GM23338 (cell line): ENCODE results near the gene NDUFAB1. TPM values are rescaled to one million over a fixed set of nuclear protein-coding genes. Genes with fewer than 3 reads are reported as not detected.

Experiments
- ATAC-seq: fragments of 200-7000 bp; cut with Tn5 transposase; 3 replicates; pipeline ENCODE4 v1.9.1; 2020
- DNase-seq: peaks from one replicate; pipeline ENCODE4 v3.0.0-alpha.2; 2015; ENCODE audit warnings: low spot score
- H2AFZ ChIP-seq: fragments of 200-600 bp; sonication (generic); 2 replicates; pipeline ENCODE4 v1.8.0; 2016; ENCODE audit warnings: antibody characterized with exemption, mild to moderate bottlenecking, moderate library complexity
- H3F3A ChIP-seq: fragments of 200-600 bp; sonication (generic); replicated peaks from 2 replicates; pipeline ENCODE4 v1.8.0; 2017; ENCODE audit warnings: antibody characterized with exemption, mixed run types, low read depth
- H3K27ac ChIP-seq: fragments of 200-600 bp; sonication (generic); 2 replicates; pipeline ENCODE4 v1.6.1; 2016; ENCODE audit warnings: low read depth
- H3K27me3 ChIP-seq: fragments of 200-600 bp; sonication (generic); 2 replicates; pipeline ENCODE4 v1.8.0; 2016; ENCODE audit warnings: mild to moderate bottlenecking, mixed run types, moderate library complexity; ENCODE audit not compliant: insufficient read depth
- H3K36me3 ChIP-seq: fragments of 200-600 bp; sonication (generic); 2 replicates; pipeline ENCODE4 v1.8.0; 2016; ENCODE audit warnings: mild to moderate bottlenecking; ENCODE audit not compliant: insufficient read depth
- H3K4me1 ChIP-seq: fragments of 200-600 bp; sonication (generic); 2 replicates; pipeline ENCODE4 v1.8.0; 2016; ENCODE audit warnings: mild to moderate bottlenecking, moderate library complexity; ENCODE audit not compliant: insufficient read depth
- H3K4me2 ChIP-seq: fragments of 200-600 bp; sonication (generic); 2 replicates; pipeline ENCODE4 v1.7.1; 2017; ENCODE audit warnings: mixed run types
- H3K4me3 ChIP-seq: fragments of 200-600 bp; sonication (generic); 2 replicates; pipeline ENCODE4 v1.6.1; 2016; ENCODE audit warnings: mixed run types
- H3K79me2 ChIP-seq: fragments of 200-600 bp; sonication (generic); replicated peaks from 2 replicates; pipeline ENCODE4 v1.8.0; 2017; ENCODE audit warnings: mild to moderate bottlenecking; ENCODE audit not compliant: insufficient read depth
- H3K9me2 ChIP-seq: fragments of 200-600 bp; sonication (generic); 2 replicates; pipeline ENCODE4 v1.8.0; 2017; ENCODE audit not compliant: insufficient read depth
- H4K20me1 ChIP-seq: fragments of 200-600 bp; sonication (generic); replicated peaks from 2 replicates; pipeline ENCODE4 v1.8.0; 2017; ENCODE audit warnings: mild to moderate bottlenecking; ENCODE audit not compliant: insufficient read depth
- H3K27ac Mint-ChIP-seq: 2 replicates; pipeline ENCODE4 v1.8.0; 2020; ENCODE audit warnings: inconsistent platforms, mild to moderate bottlenecking, moderate library complexity, mixed read lengths
- H3K27me3 Mint-ChIP-seq: 3 replicates; pipeline ENCODE4 v1.8.0; 2022; ENCODE audit warnings: low read depth, mild to moderate bottlenecking, moderate library complexity, mixed read lengths, inconsistent platforms; ENCODE audit not compliant: insufficient read depth, poor library complexity
- H3K36me3 Mint-ChIP-seq: 3 replicates; pipeline ENCODE4 v1.8.0; 2021; ENCODE audit warnings: low read depth, mild to moderate bottlenecking, inconsistent platforms, moderate library complexity, mixed read lengths
- H3K4me1 Mint-ChIP-seq: 3 replicates; pipeline ENCODE4 v1.8.0; 2020; ENCODE audit warnings: mild to moderate bottlenecking, inconsistent platforms, mixed read lengths
- H3K4me3 Mint-ChIP-seq: 3 replicates; pipeline ENCODE4 v1.8.0; 2021; ENCODE audit warnings: moderate library complexity, mild to moderate bottlenecking, inconsistent platforms, mixed read lengths
- H3K9me3 Mint-ChIP-seq: 3 replicates; pipeline ENCODE4 v1.8.0; 2020; ENCODE audit warnings: moderate library complexity, mild to moderate bottlenecking, inconsistent platforms, mixed read lengths
- CREB1 ChIP-seq: fragments of 250-450 bp; sonication (Bioruptor Pico); IDR thresholded peaks from 2 replicates; pipeline ENCODE4 v1.5.0; 2020; ENCODE audit warnings: low read depth, mild to moderate bottlenecking, moderate library complexity
- CTCF ChIP-seq, 2 experiments: fragments of 200-600 bp in 1 of 2; sonication (generic) in 1 of 2; conservative IDR thresholded peaks; 2 replicates each; pipeline versions ENCODE4 v1.5.1 to v1.6.1; 2016 to 2017; ENCODE audit warnings: antibody characterized with exemption in 2 of 2, low read depth in 2 of 2, mild to moderate bottlenecking in 2 of 2, moderate library complexity in 1 of 2
- EZH2phosphoT487 ChIP-seq: fragments of 200-600 bp; sonication (generic); IDR thresholded peaks from one replicate; pipeline ENCODE4 v1.8.1; 2018; ENCODE audit warnings: antibody characterized with exemption; ENCODE audit not compliant: unreplicated experiment
- JUNB ChIP-seq: IDR thresholded peaks from one replicate; pipeline ENCODE4 v1.6.1; 2016; ENCODE audit warnings: antibody characterized with exemption; ENCODE audit not compliant: unreplicated experiment
- REST ChIP-seq: IDR thresholded peaks from one replicate; pipeline ENCODE4 v1.6.1; 2018; ENCODE audit warnings: antibody characterized with exemption; ENCODE audit not compliant: unreplicated experiment
- ZNF331 ChIP-seq: fragments of 250-450 bp; sonication (Bioruptor Pico); IDR thresholded peaks from 2 replicates; pipeline ENCODE4 v1.5.0; 2020; ENCODE audit warnings: low read depth, mild to moderate bottlenecking, moderate library complexity
- ZNF462 ChIP-seq: fragments of 250-450 bp; sonication (Bioruptor Pico); IDR thresholded peaks from 2 replicates; pipeline ENCODE4 v1.5.0; 2020; ENCODE audit warnings: mild to moderate bottlenecking, moderate library complexity
- polyA plus RNA-seq: library from polyadenylated mRNA; unstranded; fragments of >200 nt; fragmentation: Nextera tagmentation; extraction: Ambion mirVana; gene quantifications from 2 replicates; pipeline ENCODE4 v1.2.1, GENCODE V29; 2016
- total RNA-seq: library from RNA; depleted of rRNA; stranded (reverse); fragments of >200 nt; shearing (Covaris generic); gene quantifications from 2 replicates; pipeline ENCODE4 v1.2.3, GENCODE V29; 2014

The NDUFAB1 gene
- total and polyA plus RNA-seq, 2 experiments from 2014 or later, result 136 to 477 TPM

- TF ChIP-seq ZNF462 (CRISPR knock-in tag), result no peak
- TF ChIP-seq ZNF331, result no peak
- no peak for TF ChIP-seq EZH2phosphoT487
These were observed 14.4 kb downstream of the NDUFAB1 start (continued) for GRCh38 chr16:23581764-23582163.

GRCh38 chr16:23580391-23580790, 15.7 kb downstream of the NDUFAB1 start:
- Histone ChIP-seq H3F3A (0 out of 2 replicates have a peak, but pooled peaks cover 7% of the 10 kb centered on the region), H3K36me3 (peaks cover 22% of the 10 kb centered on the region), H3K9me2 (no peaks in the 10 kb centered on the region), H3K4me2 (no peak overlapping the region), H3K27ac (no peak overlapping the region), H3K79me2 (no peaks in the 10 kb centered on the region; the same call in 1 of the 2 replicates), H3K4me3 (no peak overlapping the region), H3K4me1 (no peaks in the 10 kb centered on the region), H2AFZ (no peak overlapping the region), H3K27me3 (no peaks in the 10 kb centered on the region), H4K20me1 (peaks cover 17% of the 10 kb centered on the region)
- H3K27ac Mint-ChIP-seq, result no peak overlapping the region
- no peak overlapping the region for H3K4me3 Mint-ChIP-seq
- no peak for ATAC-seq
- no peaks in the 10 kb centered on the region for H3K4me1 Mint-ChIP-seq
- peaks cover 47% of the 10 kb centered on the region for H3K36me3 Mint-ChIP-seq
- no peaks in the 10 kb centered on the region for H3K9me3 Mint-ChIP-seq
- peaks cover 7% of the 10 kb centered on the region for H3K27me3 Mint-ChIP-seq
- DNase-seq, result no peak
- TF ChIP-seq JUNB (no peak), EZH2phosphoT487 (no peak), REST (no peak), ZNF331 (no peak), CREB1 (CRISPR knock-in tag) (no peak), CTCF (conservative IDR thresholded peaks at IDR 0.05; ENCODE audit: low read depth in 2 of 2) (no peak)
